ENCODE results near the gene AOPEP. TPM values are rescaled to one million over a fixed set of nuclear protein-coding genes. Genes with fewer than 3 reads are reported as not detected.

The AOPEP gene
- polyA plus RNA-seq, 2 of the 4 experiments (the other 2 are of a cell fraction): 226 to 266 TPM

DNA sequence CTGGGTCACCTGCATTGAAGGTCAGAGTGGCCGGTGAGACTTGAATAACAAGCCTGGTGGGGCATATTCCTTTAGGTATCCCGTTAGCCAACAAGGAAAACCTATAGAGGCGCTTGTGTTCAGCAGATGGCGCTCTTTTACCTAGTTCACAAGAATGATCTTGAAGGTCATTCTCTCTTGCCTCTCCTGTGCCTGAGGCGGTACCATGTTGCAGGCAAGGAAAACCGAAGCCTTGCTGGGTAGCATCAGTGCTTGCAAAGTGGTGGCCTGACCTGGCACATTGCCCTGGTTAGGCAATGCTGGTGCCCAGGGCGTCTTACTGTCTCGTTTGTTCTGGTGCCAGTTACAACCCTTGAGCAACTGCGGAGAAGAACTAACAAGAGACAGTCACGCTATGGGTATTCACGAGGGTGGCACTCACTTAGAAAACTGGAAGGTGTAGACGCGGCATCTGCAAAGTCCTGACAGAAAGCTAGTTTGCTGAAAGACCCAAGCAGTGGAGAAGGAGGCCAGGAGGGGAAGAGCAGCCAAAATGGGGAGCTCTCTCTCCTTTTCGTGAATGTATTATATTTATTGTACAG lies 56.7 kb downstream of the AOPEP start:
- peaks cover 60% of the 10 kb centered on the region for H3K4me1 ChIP-seq
- peak overlapping the region; percentile 86 to 91 for H3K27ac ChIP-seq
- ATAC-seq: peak; percentile 96 to 100
- H3K9me3 ChIP-seq: no peaks in the 10 kb centered on the region
- ChIA-PET POLR2A (interaction anchor here (0.6 to 2.5 kb wide), 20 partner anchors 19 to 262 kb away, joined by 3 to 25 read pairs (median 6); no protein-coding TSS in a partner anchor), CTCF (interaction anchor here (0.6 to 5.0 kb wide), 92 partner anchors 9 to 1316 kb away, joined by 3 to 64 read pairs (median 4); partner anchors contain the start of gene AOPEP)
- peak overlapping the region; percentile 52 for H3K4me2 ChIP-seq
- peak; percentile 80 to 100 for DNase-seq (ENCODE audit: low read depth in 1 of 2, low spot score in 1 of 2)
- H3K4me3 ChIP-seq: no peak overlapping the region
- FAIRE-seq: peak; percentile 99
- WGBS (ENCODE audit: missing lambda C conversion rate): under 1% methylated on average over 14 of the region's 14 CpGs
- TF ChIP-seq KDM1A (IDR thresholded peaks at IDR 0.05; ENCODE audit: low read depth) (no peak), ESRRA (IDR thresholded peaks at IDR 0.05; ENCODE audit: borderline replicate concordance, low read length) (peak; percentile 98), RAD21 (conservative IDR thresholded peaks at IDR 0.05 in 1 of 2, IDR thresholded peaks at IDR 0.05 in 1 of 2) (peak; percentile 98 to 100), EHMT2 (IDR thresholded peaks at IDR 0.05; ENCODE audit: low read depth) (no peak), JUN (IDR thresholded peaks at IDR 0.05) (peak; percentile 100), CBX8 (IDR thresholded peaks at IDR 0.05) (no peak), FOSB (CRISPR knock-in tag; IDR thresholded peaks at IDR 0.05) (no peak), HDAC2 (IDR thresholded peaks at IDR 0.05) (no peak), CEBPB (IDR thresholded peaks at IDR 0.05) (peak; percentile 100), POLR2A (IDR thresholded peaks at IDR 0.05; ENCODE audit: low read length) (no peak), ZNF302 (CRISPR knock-in tag; IDR thresholded peaks at IDR 0.05) (no peak), RARB (CRISPR knock-in tag; IDR thresholded peaks at IDR 0.05) (peak; percentile 96), HOXB5 (CRISPR knock-in tag; IDR thresholded peaks at IDR 0.05) (peak; percentile 87; the same call in 1 of the 2 replicates), RFX5 (IDR thresholded peaks at IDR 0.05) (0 out of 2 replicates have a peak, but pooled peaks have one; percentile 26), EHF (CRISPR knock-in tag; IDR thresholded peaks at IDR 0.05) (peak; percentile 38; the same call in 1 of the 2 replicates), HEYL (CRISPR knock-in tag; IDR thresholded peaks at IDR 0.05) (0 out of 2 replicates have a peak, but pooled peaks have one; percentile 40), ZFP36 (IDR thresholded peaks at IDR 0.05; ENCODE audit: borderline replicate concordance, partially characterized antibody) (peak; percentile 2), KDM5A (IDR thresholded peaks at IDR 0.05) (no peak), RNF2 (IDR thresholded peaks at IDR 0.05; ENCODE audit: borderline replicate concordance, low read depth) (no peak), CBX2 (IDR thresholded peaks at IDR 0.05; ENCODE audit: borderline replicate concordance, low read depth) (no peak), MAFK (IDR thresholded peaks at IDR 0.05; ENCODE audit: partially characterized antibody) (peak; percentile 49), SMC3 (IDR thresholded peaks at IDR 0.05) (peak; percentile 100), FOXS1 (CRISPR knock-in tag; IDR thresholded peaks at IDR 0.05) (peak; percentile 89), NPAS2 (CRISPR knock-in tag; IDR thresholded peaks at IDR 0.05; ENCODE audit: borderline replicate concordance) (no peak), JUNB (IDR thresholded peaks at IDR 0.05) (peak; percentile 98), ZC3H11A (IDR thresholded peaks at IDR 0.05) (no peak), NFE2L2 (conservative IDR thresholded peaks at IDR 0.05; ENCODE audit: low read length) (no peak)
- TF ChIP-seq, protein P1, sequence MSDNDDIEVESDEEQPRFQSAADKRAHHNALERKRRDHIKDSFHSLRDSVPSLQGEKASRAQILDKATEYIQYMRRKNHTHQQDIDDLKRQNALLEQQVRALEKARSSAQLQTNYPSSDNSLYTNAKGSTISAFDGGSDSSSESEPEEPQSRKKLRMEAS (IDR thresholded peaks at IDR 0.05): peak; percentile 99
- TF ChIP-seq, protein P2, sequence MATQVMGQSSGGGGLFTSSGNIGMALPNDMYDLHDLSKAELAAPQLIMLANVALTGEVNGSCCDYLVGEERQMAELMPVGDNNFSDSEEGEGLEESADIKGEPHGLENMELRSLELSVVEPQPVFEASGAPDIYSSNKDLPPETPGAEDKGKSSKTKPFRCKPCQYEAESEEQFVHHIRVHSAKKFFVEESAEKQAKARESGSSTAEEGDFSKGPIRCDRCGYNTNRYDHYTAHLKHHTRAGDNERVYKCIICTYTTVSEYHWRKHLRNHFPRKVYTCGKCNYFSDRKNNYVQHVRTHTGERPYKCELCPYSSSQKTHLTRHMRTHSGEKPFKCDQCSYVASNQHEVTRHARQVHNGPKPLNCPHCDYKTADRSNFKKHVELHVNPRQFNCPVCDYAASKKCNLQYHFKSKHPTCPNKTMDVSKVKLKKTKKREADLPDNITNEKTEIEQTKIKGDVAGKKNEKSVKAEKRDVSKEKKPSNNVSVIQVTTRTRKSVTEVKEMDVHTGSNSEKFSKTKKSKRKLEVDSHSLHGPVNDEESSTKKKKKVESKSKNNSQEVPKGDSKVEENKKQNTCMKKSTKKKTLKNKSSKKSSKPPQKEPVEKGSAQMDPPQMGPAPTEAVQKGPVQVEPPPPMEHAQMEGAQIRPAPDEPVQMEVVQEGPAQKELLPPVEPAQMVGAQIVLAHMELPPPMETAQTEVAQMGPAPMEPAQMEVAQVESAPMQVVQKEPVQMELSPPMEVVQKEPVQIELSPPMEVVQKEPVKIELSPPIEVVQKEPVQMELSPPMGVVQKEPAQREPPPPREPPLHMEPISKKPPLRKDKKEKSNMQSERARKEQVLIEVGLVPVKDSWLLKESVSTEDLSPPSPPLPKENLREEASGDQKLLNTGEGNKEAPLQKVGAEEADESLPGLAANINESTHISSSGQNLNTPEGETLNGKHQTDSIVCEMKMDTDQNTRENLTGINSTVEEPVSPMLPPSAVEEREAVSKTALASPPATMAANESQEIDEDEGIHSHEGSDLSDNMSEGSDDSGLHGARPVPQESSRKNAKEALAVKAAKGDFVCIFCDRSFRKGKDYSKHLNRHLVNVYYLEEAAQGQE (IDR thresholded peaks at IDR 0.05): no peak
- TF ChIP-seq, protein P3, sequence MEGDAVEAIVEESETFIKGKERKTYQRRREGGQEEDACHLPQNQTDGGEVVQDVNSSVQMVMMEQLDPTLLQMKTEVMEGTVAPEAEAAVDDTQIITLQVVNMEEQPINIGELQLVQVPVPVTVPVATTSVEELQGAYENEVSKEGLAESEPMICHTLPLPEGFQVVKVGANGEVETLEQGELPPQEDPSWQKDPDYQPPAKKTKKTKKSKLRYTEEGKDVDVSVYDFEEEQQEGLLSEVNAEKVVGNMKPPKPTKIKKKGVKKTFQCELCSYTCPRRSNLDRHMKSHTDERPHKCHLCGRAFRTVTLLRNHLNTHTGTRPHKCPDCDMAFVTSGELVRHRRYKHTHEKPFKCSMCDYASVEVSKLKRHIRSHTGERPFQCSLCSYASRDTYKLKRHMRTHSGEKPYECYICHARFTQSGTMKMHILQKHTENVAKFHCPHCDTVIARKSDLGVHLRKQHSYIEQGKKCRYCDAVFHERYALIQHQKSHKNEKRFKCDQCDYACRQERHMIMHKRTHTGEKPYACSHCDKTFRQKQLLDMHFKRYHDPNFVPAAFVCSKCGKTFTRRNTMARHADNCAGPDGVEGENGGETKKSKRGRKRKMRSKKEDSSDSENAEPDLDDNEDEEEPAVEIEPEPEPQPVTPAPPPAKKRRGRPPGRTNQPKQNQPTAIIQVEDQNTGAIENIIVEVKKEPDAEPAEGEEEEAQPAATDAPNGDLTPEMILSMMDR (IDR thresholded peaks at IDR 0.05): peak; percentile 88
- TF ChIP-seq, protein P4, sequence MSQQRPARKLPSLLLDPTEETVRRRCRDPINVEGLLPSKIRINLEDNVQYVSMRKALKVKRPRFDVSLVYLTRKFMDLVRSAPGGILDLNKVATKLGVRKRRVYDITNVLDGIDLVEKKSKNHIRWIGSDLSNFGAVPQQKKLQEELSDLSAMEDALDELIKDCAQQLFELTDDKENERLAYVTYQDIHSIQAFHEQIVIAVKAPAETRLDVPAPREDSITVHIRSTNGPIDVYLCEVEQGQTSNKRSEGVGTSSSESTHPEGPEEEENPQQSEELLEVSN (IDR thresholded peaks at IDR 0.05; ENCODE audit: borderline replicate concordance, low read depth): peak; percentile 66; the same call in 1 of the 2 replicates
- TF ChIP-seq, protein P5, sequence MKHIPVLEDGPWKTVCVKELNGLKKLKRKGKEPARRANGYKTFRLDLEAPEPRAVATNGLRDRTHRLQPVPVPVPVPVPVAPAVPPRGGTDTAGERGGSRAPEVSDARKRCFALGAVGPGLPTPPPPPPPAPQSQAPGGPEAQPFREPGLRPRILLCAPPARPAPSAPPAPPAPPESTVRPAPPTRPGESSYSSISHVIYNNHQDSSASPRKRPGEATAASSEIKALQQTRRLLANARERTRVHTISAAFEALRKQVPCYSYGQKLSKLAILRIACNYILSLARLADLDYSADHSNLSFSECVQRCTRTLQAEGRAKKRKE (CRISPR knock-in tag; IDR thresholded peaks at IDR 0.05; ENCODE audit: low read depth): no peak; the same call in 1 of the 2 replicates
- TF ChIP-seq, protein P6, sequence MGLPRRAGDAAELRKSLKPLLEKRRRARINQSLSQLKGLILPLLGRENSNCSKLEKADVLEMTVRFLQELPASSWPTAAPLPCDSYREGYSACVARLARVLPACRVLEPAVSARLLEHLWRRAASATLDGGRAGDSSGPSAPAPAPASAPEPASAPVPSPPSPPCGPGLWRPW (IDR thresholded peaks at IDR 0.05): peak; percentile 99
- TF ChIP-seq, protein P7, sequence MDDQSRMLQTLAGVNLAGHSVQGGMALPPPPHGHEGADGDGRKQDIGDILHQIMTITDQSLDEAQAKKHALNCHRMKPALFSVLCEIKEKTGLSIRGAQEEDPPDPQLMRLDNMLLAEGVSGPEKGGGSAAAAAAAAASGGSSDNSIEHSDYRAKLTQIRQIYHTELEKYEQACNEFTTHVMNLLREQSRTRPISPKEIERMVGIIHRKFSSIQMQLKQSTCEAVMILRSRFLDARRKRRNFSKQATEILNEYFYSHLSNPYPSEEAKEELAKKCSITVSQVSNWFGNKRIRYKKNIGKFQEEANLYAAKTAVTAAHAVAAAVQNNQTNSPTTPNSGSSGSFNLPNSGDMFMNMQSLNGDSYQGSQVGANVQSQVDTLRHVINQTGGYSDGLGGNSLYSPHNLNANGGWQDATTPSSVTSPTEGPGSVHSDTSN (IDR thresholded peaks at IDR 0.05): peak; percentile 96
